Neural progenitor cell (in vitro differentiated cells): ENCODE results near the gene SENP2.

Source experiments
- CTCF ChIP-seq: fragments of 200-600 bp; sonication (generic); IDR thresholded peaks from 2 replicates; pipeline ENCODE4 v1.5.1; 2017; ENCODE audit warnings: antibody characterized with exemption, mild to moderate bottlenecking
- EZH2 ChIP-seq: fragments of 200-600 bp; sonication (generic); IDR thresholded peaks from 2 replicates; pipeline ENCODE4 v1.6.1; 2017; ENCODE audit warnings: antibody characterized with exemption, mild to moderate bottlenecking, moderate library complexity
- EZH2phosphoT487 ChIP-seq: fragments of 200-600 bp; sonication (generic); IDR thresholded peaks from 2 replicates; pipeline ENCODE4 v1.6.1; 2017; ENCODE audit warnings: antibody characterized with exemption

- TF ChIP-seq CTCF (no peak), EZH2 (no peak), EZH2phosphoT487 (no peak)
These were observed 9.4 kb downstream of the SENP2 start for GRCh38 chr3:185595526-185595925.
